Tibial nerve (tissue), 4 donors: ENCODE measurements around the gene METRN. TPM values are rescaled to one million over a fixed set of nuclear protein-coding genes. Genes with fewer than 3 reads are reported as not detected.

Experiments
- DNase-seq, 2 donors: peaks; one replicate each; pipeline ENCODE4 v3.0.0-alpha.2; 2019; ENCODE audit warnings: low spot score in 2 of 2
- H3K27ac ChIP-seq, 4 donors: fragments of 200-600 bp; sonication (generic) in 3 of 4; one replicate each; pipeline ENCODE4 v1.5.1; 2017 to 2019; ENCODE audit warnings: mild to moderate bottlenecking in 1 of 4
- H3K27me3 ChIP-seq, 2 donors: fragments of 200-600 bp; sonication (generic) in 1 of 2; one replicate each; pipeline versions ENCODE4 v1.5.1 to v1.6.0; 2017 to 2019
- H3K36me3 ChIP-seq, 3 donors: fragments of 200-600 bp; sonication (generic); one replicate each; pipeline ENCODE4 v1.5.1; 2018 to 2019
- H3K4me1 ChIP-seq, 4 donors: fragments of 200-600 bp; sonication (generic) in 3 of 4; one replicate each; pipeline ENCODE4 v1.5.1; 2017 to 2019
- H3K4me3 ChIP-seq, 4 donors: fragments of 200-600 bp; sonication (generic) in 3 of 4; one replicate each; pipeline ENCODE4 v1.5.1; 2017 to 2019; ENCODE audit warnings: mild to moderate bottlenecking in 1 of 4, moderate library complexity in 1 of 4
- H3K9me3 ChIP-seq, 4 donors: fragments of 200-600 bp; sonication (generic) in 3 of 4; one replicate each; pipeline ENCODE4 v1.5.1; 2017 to 2019
- CTCF ChIP-seq, 5 experiments: fragments of 200-600 bp in 3 of 5; fragments of 450-650 bp in 2 of 5; sonication (generic) in 3 of 5; IDR thresholded peaks; one replicate each; pipeline ENCODE4 v1.5.1; 2016 to 2019; ENCODE audit warnings: antibody characterized with exemption in 5 of 5, mild to moderate bottlenecking in 3 of 5, moderate library complexity in 2 of 5
- EP300 ChIP-seq, 2 donors: sonication (generic); formaldehyde crosslinking; IDR thresholded peaks; one replicate each; pipeline ENCODE4 v1.6.1; 2017; ENCODE audit warnings: antibody characterized with exemption in 2 of 2, mild to moderate bottlenecking in 1 of 2
- POLR2A ChIP-seq, 2 donors: fragments of 450-650 bp; IDR thresholded peaks; one replicate each; pipeline ENCODE4 v1.6.1; 2017; ENCODE audit warnings: antibody characterized with exemption in 2 of 2, mild to moderate bottlenecking in 2 of 2, moderate library complexity in 2 of 2
- WGBS, 2 donors: methylation state at CpG; one replicate each; pipeline ENCODE4 v1.1.5; 2018; 5-methylcytosine and 5-hydroxymethylcytosine counted together
- total RNA-seq, 4 donors: library from RNA; depleted of rRNA; stranded (reverse); fragments of >200 nt; gene quantifications; one replicate each; pipeline ENCODE4 v1.1.0, GENCODE V29; 2016

The METRN gene
- total RNA-seq, 4 donors from 2014 or later, result 78.8 to 131 (median 108) TPM

- TF ChIP-seq CTCF (IDR thresholded peaks at IDR 0.05) (no peak), POLR2A (IDR thresholded peaks at IDR 0.05) (no peak), EP300 (IDR thresholded peaks at IDR 0.05) (no peak)
- Histone ChIP-seq H3K36me3 (peaks cover 0 to 38% (median 0%) of the 10 kb centered on the region in 3 donors), H3K27ac (peak overlapping the region in 2 of 4 donors; percentile 17 to 48), H3K9me3 (no peaks in the 10 kb centered on the region), H3K4me1 (peaks cover 0 to 36% (median 19%) of the 10 kb centered on the region in 4 donors), H3K4me3 (peak overlapping the region in 2 of 4 donors; percentile 15 to 33), H3K27me3 (no peaks in the 10 kb centered on the region)
- 17 to 28% methylated on average over 14 to 18 of the region's 25 CpGs for WGBS, 2 donors
- DNase-seq, result no peak
Observed at GRCh38 chr16:675884-676564, 38.9 kb upstream of the METRN start.

- no peak for DNase-seq
- no peak for TF ChIP-seq CTCF (IDR thresholded peaks at IDR 0.05)
- no peak for TF ChIP-seq POLR2A (IDR thresholded peaks at IDR 0.05)
- no peak for TF ChIP-seq EP300 (IDR thresholded peaks at IDR 0.05)
- Histone ChIP-seq H3K36me3 (peaks cover 0 to 37% (median 0%) of the 10 kb centered on the region in 3 donors), H3K9me3 (no peaks in the 10 kb centered on the region), H3K27me3 (no peaks in the 10 kb centered on the region), H3K4me3 (no peak overlapping the region), H3K4me1 (peaks cover 0 to 41% (median 24%) of the 10 kb centered on the region in 4 donors), H3K27ac (no peak overlapping the region)
- 79 to 86% methylated on average over 18 to 20 of the region's 21 CpGs for WGBS, 2 donors
Observed at GRCh38 chr16:676565-676902, 38.4 kb upstream of the METRN start.

- peaks cover 0 to 45% (median 28%) of the 10 kb centered on the region in 4 donors for H3K4me1 ChIP-seq
- no peak for TF ChIP-seq EP300 (IDR thresholded peaks at IDR 0.05)
- no peak for TF ChIP-seq CTCF (IDR thresholded peaks at IDR 0.05)
- no peak for TF ChIP-seq POLR2A (IDR thresholded peaks at IDR 0.05)
- no peak overlapping the region for H3K4me3 ChIP-seq
- H3K36me3 ChIP-seq, result peaks cover 0 to 37% (median 3%) of the 10 kb centered on the region in 3 donors
- H3K27ac ChIP-seq, result no peak overlapping the region
- no peak for DNase-seq
- H3K27me3 ChIP-seq, result no peaks in the 10 kb centered on the region
- no peaks in the 10 kb centered on the region for H3K9me3 ChIP-seq
- 73 to 82% methylated on average over 18 to 21 of the region's 23 CpGs for WGBS, 2 donors
Observed at GRCh38 chr16:676913-677312, 38.0 kb upstream of the METRN start.

- 58 to 62% methylated on average over 30 to 42 of the region's 57 CpGs for WGBS, 2 donors
- no peak for DNase-seq
- Histone ChIP-seq H3K27ac (no peak overlapping the region), H3K9me3 (no peaks in the 10 kb centered on the region), H3K36me3 (peaks cover 0 to 37% (median 9%) of the 10 kb centered on the region in 3 donors), H3K4me1 (peaks cover 0 to 51% (median 32%) of the 10 kb centered on the region in 4 donors), H3K4me3 (no peak overlapping the region), H3K27me3 (no peaks in the 10 kb centered on the region)
- TF ChIP-seq EP300 (IDR thresholded peaks at IDR 0.05) (no peak), POLR2A (IDR thresholded peaks at IDR 0.05) (no peak), CTCF (IDR thresholded peaks at IDR 0.05) (no peak)
Observed at GRCh38 chr16:677316-678190, 37.4 kb upstream of the METRN start.
